HepG2 (cell line): Measurements from ENCODE around the gene CACNA1C.

Experiments
- TBL1XR1 ChIP-seq: fragments of 150-350 bp; IDR thresholded peaks from 2 replicates; pipeline ENCODE4 v1.6.1; 2014; ENCODE audit warnings: borderline replicate concordance, low read length; ENCODE audit not compliant: partially characterized antibody
- TRIM24 ChIP-seq: sonication (generic); formaldehyde crosslinking; IDR thresholded peaks from 2 replicates; pipeline ENCODE4 v1.8.0; 2022; ENCODE audit warnings: mild to moderate bottlenecking, missing genetic modification reagents
- TF ChIP-seq, protein P1 (sequence below), 2 experiments: sonication (generic) in 1 of 2; formaldehyde crosslinking in 1 of 2; IDR thresholded peaks; 2 replicates each; pipeline versions ENCODE4 v1.5.1 to v1.6.1; 2011 to 2020; ENCODE audit warnings: borderline replicate concordance in 1 of 2, low read depth in 1 of 2, low read length in 1 of 2, mild to moderate bottlenecking in 1 of 2, missing genetic modification reagents in 1 of 2, moderate library complexity in 1 of 2

DNA sequence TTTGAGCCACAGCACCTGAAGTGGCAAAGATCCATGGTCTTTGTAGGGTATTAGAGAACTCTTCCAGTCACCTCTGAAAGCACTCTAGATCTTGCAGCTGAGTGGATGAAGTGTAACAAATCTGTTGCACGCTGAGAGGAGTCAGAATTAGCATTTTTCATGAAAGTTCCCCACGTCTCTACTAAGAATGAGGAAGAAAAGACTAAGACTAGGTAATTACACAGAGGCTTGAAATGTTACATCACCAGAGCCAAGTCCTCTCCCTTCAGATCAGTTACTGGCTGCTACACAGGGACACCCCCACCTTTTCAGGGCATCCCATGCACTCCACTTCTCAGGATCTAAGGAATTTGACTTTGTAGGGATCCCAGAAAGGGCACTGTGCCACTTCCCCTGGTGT lies 643.3 kb downstream of the CACNA1C start:
- TF ChIP-seq TRIM24 (no peak), TBL1XR1 (no peak)
- TF ChIP-seq, protein P1, sequence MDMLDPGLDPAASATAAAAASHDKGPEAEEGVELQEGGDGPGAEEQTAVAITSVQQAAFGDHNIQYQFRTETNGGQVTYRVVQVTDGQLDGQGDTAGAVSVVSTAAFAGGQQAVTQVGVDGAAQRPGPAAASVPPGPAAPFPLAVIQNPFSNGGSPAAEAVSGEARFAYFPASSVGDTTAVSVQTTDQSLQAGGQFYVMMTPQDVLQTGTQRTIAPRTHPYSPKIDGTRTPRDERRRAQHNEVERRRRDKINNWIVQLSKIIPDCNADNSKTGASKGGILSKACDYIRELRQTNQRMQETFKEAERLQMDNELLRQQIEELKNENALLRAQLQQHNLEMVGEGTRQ (IDR thresholded peaks at IDR 0.05; ENCODE audit: low read depth, low read length) = no peak
- TF ChIP-seq, protein P1 (CRISPR knock-in tag; IDR thresholded peaks at IDR 0.05; ENCODE audit: borderline replicate concordance) = no peak
